Left cardiac atrium (tissue), 4 donors: ENCODE measurements around the gene PDK4. TPM values are rescaled to one million over a fixed set of nuclear protein-coding genes. Genes with fewer than 3 reads are reported as not detected.

Source experiments
- ATAC-seq, 2 donors: fragments of 200-7000 bp; cut with Tn5 transposase; one replicate each; pipeline ENCODE4 v1.9.1; 2020; ENCODE audit warnings: mild to moderate bottlenecking in 2 of 2, moderate library complexity in 2 of 2
- DNase-seq: peaks from one replicate; pipeline ENCODE4 v3.0.0-alpha.2; 2020
- intact Hi-C, 2 donors: fragments of 100-400 bp; cut with DNase I; formaldehyde crosslinking; loops; one replicate each; pipeline versions ENCODE4 v1.14.1 to v1.15.1; 2022 to 2023
- long read RNA-seq: library from polyadenylated mRNA; unstranded; transcript quantifications from one replicate; pipeline ENCODE4 v2.0.0, GENCODE V29; 2021
- total RNA-seq, 2 donors: library from RNA; stranded (reverse); fragmentation: NEBNext Ultra II Directional; extraction: Animal tissue kit (Norgen Biotek cat#: 25700); gene quantifications; one replicate each; pipeline ENCODE4 v1.2.1, GENCODE V29; 2021
- donor health status: DM: no; HTN: yes; CAD: no.
- donor health status: DM: no; HTN: yes; CAD: no; lungs with severe emphysema.
- donor health status: DM: yes; HTN: yes; CAD: no.
- donor health status: Dilated cardiomyopathy.

PDK4 gene
- total RNA-seq: 100 to 1,000 TPM; 129 to 528 TPM
- long read RNA-seq, transcript PDK4-201 (11 exons, 3,576 nt): major isoform, 504 of 573 reads
- long read RNA-seq, partial matches to known transcripts: 51 of 573 reads
- long read RNA-seq, other reads (novel, unspliced or antisense): 18 of 573 reads

GRCh38 chr7:95596198-95597063 is at the start of gene PDK4:
Gene PDK4 (minus strand): TSS chr7:95596516. CDS start chr7:95596293, 223 bp downstream.
- intact Hi-C loops: loop anchor here (5.0 kb wide), 3 partner anchors 44 to 86 kb away; no protein-coding TSS in a partner anchor
- DNase-seq: peak; percentile 96
- peak; percentile 96 to 98 for ATAC-seq

- DNase-seq: no peak
- intact Hi-C loops: no loop called here
- no peak for ATAC-seq
Measured at GRCh38 chr7:95642173-95642572, 45.9 kb upstream of the PDK4 start.

GRCh38 chr7:95636140-95636940 is 40.0 kb upstream of the PDK4 start:
- intact Hi-C loops: no loop called here
- ATAC-seq (no peak), DNase-seq (no peak)

DNA sequence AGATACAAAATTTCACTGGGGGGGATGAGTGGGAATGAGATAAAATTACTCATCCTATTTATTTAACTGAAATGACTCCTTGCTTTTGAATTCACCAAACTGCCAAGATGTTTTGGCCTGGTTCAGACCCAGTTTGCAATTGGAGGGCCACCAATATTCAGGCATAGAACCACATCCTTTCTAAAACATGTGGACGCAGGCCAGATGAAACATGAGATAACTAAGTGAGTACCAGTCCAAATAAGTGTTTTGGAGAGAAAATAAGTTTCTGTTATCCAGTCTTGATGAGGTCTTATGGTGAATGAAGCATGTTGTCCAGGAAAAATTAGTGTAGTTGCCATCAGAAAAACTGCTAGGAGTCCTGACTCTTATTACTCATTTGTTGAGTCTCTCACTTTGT is 36.3 kb upstream of the PDK4 start:
- intact Hi-C loops: no loop called here
- DNase-seq (peak; percentile 35), ATAC-seq (peak; percentile 34 to 83)

DNA sequence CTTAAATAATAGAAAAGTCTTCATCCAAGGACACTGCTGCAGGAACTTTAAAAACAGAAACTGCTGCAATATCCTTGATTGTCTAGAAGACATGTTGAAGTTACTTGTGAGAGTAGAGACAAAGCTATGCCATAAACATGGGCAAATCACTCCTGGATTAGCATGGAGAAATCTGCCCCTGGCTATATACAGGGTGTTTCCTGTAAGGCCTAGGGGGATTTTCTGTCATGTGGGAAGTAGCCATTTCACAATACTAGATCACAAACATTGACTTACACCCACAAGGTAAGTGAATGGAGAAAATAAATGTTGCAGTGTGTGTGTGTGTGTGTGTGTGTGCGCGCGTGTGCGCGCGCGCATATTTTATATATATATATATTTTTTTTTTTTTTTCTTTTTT is 35.2 kb upstream of the PDK4 start:
- intact Hi-C loops: no loop called here
- no peak for ATAC-seq
- DNase-seq: no peak

- no peak for ATAC-seq
- no peak for DNase-seq
- intact Hi-C loops: no loop called here
Measured at GRCh38 chr7:95630702-95631458, 34.6 kb upstream of the PDK4 start.

DNA sequence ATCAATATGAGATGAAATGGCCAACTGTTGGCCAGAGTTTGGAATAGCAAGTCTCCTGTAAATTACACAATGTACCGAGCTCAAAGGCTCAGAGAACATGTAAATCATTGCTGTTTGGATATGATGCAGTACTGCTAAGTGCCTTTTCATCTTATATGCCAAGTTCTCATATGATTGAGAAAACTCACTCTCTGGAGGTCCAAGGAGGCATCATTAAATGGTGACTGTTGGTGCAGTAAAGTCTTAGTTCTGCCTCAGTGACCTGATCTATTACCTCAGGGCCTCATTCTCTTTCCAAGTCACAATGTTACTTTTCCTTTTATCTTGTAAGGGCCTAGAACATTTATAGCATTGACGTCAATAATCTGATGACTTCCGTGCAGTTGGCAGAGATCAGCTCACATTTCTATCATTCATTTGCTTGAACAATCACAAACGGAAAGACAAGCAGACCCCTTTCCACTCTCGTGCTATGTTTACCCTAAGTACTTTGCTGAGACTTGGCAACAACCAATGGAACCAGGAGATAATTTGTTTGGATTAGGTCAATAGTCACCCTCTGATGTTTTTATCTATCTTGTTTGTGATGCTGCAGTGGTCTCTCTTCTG is 32.6 kb upstream of the PDK4 start:
- intact Hi-C loops: loop anchor here in 1 of 2 donors (1.0 to 2.0 kb wide), 2 partner anchors 20 to 56 kb away; no protein-coding TSS in a partner anchor
- peak; percentile 24 for DNase-seq
- ATAC-seq: peak; percentile 43 to 63

GRCh38 chr7:95623788-95624187 is 27.5 kb upstream of the PDK4 start:
- no peak for DNase-seq
- ATAC-seq: no peak
- intact Hi-C loops: no loop called here

DNA sequence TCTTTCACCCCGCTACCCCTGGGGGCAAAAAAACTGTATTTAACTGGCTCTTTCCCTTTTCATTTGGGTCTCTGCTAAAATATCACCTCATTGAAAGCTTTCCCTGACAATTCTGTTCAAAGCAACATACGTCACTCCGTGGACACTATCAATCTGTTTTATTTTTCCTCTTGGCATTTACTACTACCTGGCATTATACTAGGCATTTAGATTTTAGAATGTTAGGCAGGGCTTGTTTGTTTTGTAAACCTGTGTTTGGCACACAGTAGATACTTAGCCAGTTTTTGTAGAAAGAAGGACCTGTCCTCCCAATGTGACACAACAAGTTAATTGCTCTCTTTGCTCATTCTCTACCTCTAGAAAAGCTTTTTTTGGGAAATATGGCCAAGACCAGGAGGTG is 26.5 kb upstream of the PDK4 start:
- DNase-seq (no peak), ATAC-seq (no peak)
- intact Hi-C loops: no loop called here

DNA sequence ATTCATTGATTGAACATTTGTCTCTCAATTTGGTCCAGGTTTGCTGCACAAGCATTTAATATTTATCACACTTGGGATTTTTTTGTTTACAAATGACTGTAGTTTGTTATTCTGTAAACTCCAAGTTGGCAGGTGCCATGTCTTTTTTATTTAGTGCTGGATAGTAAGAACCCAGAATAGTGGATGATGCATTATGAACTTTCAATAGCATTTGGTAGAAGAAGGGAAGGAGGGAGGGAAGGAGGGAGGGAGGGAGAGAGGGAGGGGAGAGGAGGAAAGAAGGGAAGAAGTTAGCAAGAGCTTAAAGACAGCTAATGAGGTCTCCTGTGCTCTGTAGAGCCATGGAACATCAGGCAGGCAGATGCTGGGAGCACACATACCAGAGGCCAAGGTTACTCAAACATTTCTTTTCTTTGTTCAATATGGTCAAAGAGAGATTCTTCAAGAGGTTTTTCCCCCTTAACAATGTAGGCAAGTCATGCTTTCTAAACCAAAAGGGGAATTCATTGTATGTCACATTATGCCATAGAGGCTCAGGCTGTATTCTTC is 25.8 kb upstream of the PDK4 start:
- no peak for ATAC-seq
- intact Hi-C loops: no loop called here

GRCh38 chr7:95621404-95621803 is 25.1 kb upstream of the PDK4 start:
- DNase-seq (no peak), ATAC-seq (no peak)
- intact Hi-C loops: no loop called here

More for the DNA sequence above, 25.8 kb upstream of the PDK4 start:
- DNase-seq: no peak

DNA sequence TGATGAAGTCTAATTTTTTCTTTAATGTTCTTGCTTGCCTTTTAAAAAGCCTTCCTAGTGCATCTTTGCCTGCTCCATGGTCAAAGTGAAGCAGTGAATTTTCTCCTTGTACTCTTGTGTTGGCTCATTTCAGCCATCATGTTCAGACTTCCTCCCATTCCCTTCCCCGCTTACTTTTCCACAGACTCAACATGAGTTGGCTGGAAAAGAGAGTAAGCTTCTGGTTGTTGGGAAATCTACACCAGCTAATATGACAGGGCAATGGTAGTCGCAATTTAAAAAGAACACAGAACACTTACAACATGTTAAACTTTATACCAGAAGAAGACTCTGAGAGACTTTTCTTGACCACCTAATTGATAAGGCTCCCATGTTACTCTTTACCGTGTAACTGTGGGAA is 24.3 kb upstream of the PDK4 start:
- intact Hi-C loops: no loop called here
- DNase-seq: no peak
- no peak for ATAC-seq

GRCh38 chr7:95619921-95620320 is 23.6 kb upstream of the PDK4 start:
- intact Hi-C loops: no loop called here
- DNase-seq (no peak), ATAC-seq (no peak)

- intact Hi-C loops: no loop called here
- ATAC-seq (no peak), DNase-seq (no peak)
Measured at GRCh38 chr7:95619517-95619916, 23.2 kb upstream of the PDK4 start.

GRCh38 chr7:95614442-95614940 is 18.2 kb upstream of the PDK4 start:
- intact Hi-C loops: no loop called here
- no peak for DNase-seq
- ATAC-seq: no peak

- intact Hi-C loops: no loop called here
- ATAC-seq (no peak), DNase-seq (no peak)
Measured at GRCh38 chr7:95611224-95611623, 14.9 kb upstream of the PDK4 start.

- ATAC-seq: peak; percentile 49 to 69
- intact Hi-C loops: loop anchor here in 1 of 2 donors (1.0 to 2.0 kb wide), 2 partner anchors 15 to 20 kb away; no protein-coding TSS in a partner anchor
- peak; percentile 49 for DNase-seq
Measured at GRCh38 chr7:95609277-95609971, 13.1 kb upstream of the PDK4 start.
